Suprapubic skin (tissue), 3 donors: ENCODE data around the gene RTKN.

Experiments
- CTCF ChIP-seq, 2 donors: fragments of 200-600 bp in 1 of 2; fragments of 450-650 bp in 1 of 2; sonication (generic) in 1 of 2; IDR thresholded peaks; one replicate each; pipeline ENCODE4 v1.5.1; 2016 to 2019; ENCODE audit warnings: antibody characterized with exemption in 2 of 2, mild to moderate bottlenecking in 1 of 2, moderate library complexity in 1 of 2
- EP300 ChIP-seq: sonication (generic); formaldehyde crosslinking; IDR thresholded peaks from one replicate; pipeline ENCODE4 v1.6.1; 2017; ENCODE audit warnings: antibody characterized with exemption
- POLR2A ChIP-seq, 2 donors: fragments of 450-650 bp; IDR thresholded peaks; one replicate each; pipeline ENCODE4 v1.6.1; 2017; ENCODE audit warnings: antibody characterized with exemption in 2 of 2, mild to moderate bottlenecking in 2 of 2, moderate library complexity in 2 of 2

- no peak for TF ChIP-seq CTCF (IDR thresholded peaks at IDR 0.05)
- no peak for TF ChIP-seq EP300
- TF ChIP-seq POLR2A (IDR thresholded peaks at IDR 0.05) = no peak
These were observed 48.2 kb upstream of the RTKN start for GRCh38 chr2:74489906-74490305.
